ENCODE results near the gene CCL27. TPM values are rescaled to one million over a fixed set of nuclear protein-coding genes. Genes with fewer than 3 reads are reported as not detected.

The CCL27 gene
- total and polyA plus RNA-seq, 4 donors, result 0.66 to 1.0 (median 1.0) TPM; not detected in 1

DNA sequence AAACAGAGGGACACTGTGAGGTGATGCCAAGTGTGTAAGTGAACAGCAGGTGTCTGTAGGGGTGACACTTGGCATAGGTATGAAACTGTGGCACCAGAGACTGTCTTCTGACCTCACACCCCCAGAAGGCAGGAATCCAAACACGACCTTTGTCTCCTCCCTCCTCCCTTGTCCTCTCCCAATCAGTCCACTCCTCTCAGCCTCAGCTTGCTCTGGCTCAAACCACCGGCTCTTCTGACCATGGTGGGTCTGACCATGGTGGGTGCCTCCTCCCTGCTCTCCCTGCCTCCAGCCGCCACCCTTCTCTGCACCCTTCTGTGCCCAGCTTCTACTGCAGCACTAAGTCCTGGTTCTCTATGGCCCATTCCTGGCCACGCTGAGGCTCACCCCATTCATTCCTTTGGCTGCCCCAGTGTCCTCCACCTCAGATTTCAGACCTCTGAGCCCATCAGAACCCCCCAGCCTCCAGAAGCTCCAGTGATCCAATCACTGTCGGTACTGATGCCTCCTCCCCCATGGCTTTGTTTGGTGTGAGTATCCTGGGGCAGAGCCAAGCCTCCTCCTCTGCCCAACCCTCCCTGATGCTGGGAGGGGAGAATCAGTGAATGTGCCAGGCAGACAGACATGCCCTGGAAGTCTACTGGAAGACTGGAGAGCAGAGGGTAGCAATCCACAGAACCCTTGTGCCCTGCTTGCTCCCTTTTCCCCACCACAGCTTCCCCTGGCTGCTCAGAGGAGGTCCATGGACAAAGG is 31.9 kb downstream of the CCL27 start:
- H3K4me3 ChIP-seq (ENCODE audit: low read depth, low read length), result no peak overlapping the region
- peak in 2 of 6 donors; percentile 58 to 59 for DNase-seq (ENCODE audit: low read depth in 4 of 6, low spot score in 6 of 6)
- H3K27ac ChIP-seq (ENCODE audit: low read depth, low read length), result no peak overlapping the region
- 49% methylated on average over 4 of the region's 5 CpGs for WGBS (ENCODE audit: insufficient coverage)
- H3K9me3 ChIP-seq (ENCODE audit: control insufficient read depth, insufficient read depth, low read length), result no peaks in the 10 kb centered on the region
- peaks cover 12% of the 10 kb centered on the region for H3K36me3 ChIP-seq (ENCODE audit: control insufficient read depth, insufficient read depth, low read length)
- H3K4me1 ChIP-seq (ENCODE audit: control insufficient read depth, insufficient read depth, low read length), result peaks cover 18% of the 10 kb centered on the region
- H3K27me3 ChIP-seq (ENCODE audit: control insufficient read depth, insufficient read depth, low read length), result peaks cover 54% of the 10 kb centered on the region

DNA sequence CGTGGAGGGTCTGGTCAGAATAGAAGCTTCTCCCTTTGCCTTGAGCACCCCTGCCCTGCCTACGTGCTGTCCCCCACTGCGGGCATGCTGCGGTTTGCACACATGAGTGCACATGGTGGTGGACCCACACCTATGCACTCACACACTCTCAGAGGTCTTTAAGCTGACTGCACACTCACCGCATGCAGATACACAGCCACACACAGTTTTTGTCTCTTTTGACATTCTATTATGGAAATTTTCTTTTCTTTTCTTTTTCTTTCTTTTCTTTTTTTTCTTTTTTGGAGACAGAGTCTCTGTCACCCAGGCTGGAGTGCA is 33.0 kb downstream of the CCL27 start:
- no peaks in the 10 kb centered on the region for H3K9me3 ChIP-seq (ENCODE audit: control insufficient read depth, insufficient read depth, low read length)
- 27% methylated on average over 4 of the region's 5 CpGs for WGBS (ENCODE audit: insufficient coverage)
- H3K27me3 ChIP-seq (ENCODE audit: control insufficient read depth, insufficient read depth, low read length), result peaks cover 64% of the 10 kb centered on the region
- H3K27ac ChIP-seq (ENCODE audit: low read depth, low read length), result no peak overlapping the region
- DNase-seq (ENCODE audit: low read depth in 4 of 6, low spot score in 6 of 6), result no peak
- H3K4me3 ChIP-seq (ENCODE audit: low read depth, low read length), result no peak overlapping the region
- H3K36me3 ChIP-seq (ENCODE audit: control insufficient read depth, insufficient read depth, low read length), result peaks cover 2% of the 10 kb centered on the region
- peaks cover 21% of the 10 kb centered on the region for H3K4me1 ChIP-seq (ENCODE audit: control insufficient read depth, insufficient read depth, low read length)

DNA sequence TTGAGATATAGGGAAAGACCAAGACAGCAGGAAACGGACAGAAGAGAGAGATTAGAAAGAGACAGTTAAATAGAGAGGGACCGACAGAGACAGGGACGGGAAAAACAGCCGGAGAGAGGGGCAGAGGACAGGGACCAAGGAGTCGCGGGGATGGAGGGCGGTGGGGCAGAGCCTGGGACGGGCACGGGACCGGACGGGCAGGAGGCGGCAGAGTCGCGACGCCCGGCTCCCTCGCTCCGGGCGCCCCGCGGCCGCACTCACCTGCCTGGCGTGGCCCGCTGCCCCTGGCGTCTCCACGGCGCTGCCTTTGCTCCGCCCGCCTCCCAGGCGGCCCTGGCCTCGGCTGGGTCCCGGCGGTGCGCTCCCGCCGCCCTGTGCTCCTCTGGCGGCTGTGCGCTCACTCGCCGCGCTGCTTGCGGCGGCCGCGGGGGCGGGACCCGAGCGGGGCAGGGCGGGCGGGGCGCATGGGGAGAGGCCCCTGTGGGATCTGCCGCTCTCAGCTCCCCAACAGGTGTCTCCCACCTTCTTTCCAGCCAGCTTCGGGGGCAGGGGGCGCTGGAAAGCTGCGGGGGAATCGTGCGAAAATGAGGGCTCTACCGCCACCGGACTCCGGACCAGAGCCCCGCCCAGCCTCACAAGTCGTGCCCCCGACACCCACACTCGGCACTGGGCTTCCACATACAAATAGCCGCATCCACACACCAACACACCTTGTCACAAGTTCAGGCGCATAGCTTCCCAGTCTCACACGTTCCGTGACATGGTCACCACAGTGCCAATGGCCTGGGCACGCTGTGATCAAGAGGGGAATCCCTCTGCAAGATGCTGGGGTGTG is 33.6 kb downstream of the CCL27 start, which contains the start of gene ARID3C:
TSS of gene ARID3C (minus strand) at position 411 of the 835 bp plus-strand sequence. CDS start 1,052 bp downstream, outside the sequence.
- Histone ChIP-seq H3K9me3 (ENCODE audit: control insufficient read depth, insufficient read depth, low read length) (no peaks in the 10 kb centered on the region), H3K4me3 (ENCODE audit: low read depth, low read length) (no peak within 1 kb of the TSS), H3K36me3 (ENCODE audit: control insufficient read depth, insufficient read depth, low read length) (no peaks in the 10 kb centered on the region), H3K27ac (ENCODE audit: low read depth, low read length) (no peak within 1 kb of the TSS), H3K4me1 (ENCODE audit: control insufficient read depth, insufficient read depth, low read length) (peaks cover 27% of the 10 kb centered on the region), H3K27me3 (ENCODE audit: control insufficient read depth, insufficient read depth, low read length) (peaks cover 70% of the 10 kb centered on the region)
- peak in 2 of 6 donors; percentile 6 to 38 for DNase-seq (ENCODE audit: low read depth in 4 of 6, low spot score in 6 of 6)
- WGBS (ENCODE audit: insufficient coverage), result 2% methylated on average over 69 of the region's 69 CpGs

DNA sequence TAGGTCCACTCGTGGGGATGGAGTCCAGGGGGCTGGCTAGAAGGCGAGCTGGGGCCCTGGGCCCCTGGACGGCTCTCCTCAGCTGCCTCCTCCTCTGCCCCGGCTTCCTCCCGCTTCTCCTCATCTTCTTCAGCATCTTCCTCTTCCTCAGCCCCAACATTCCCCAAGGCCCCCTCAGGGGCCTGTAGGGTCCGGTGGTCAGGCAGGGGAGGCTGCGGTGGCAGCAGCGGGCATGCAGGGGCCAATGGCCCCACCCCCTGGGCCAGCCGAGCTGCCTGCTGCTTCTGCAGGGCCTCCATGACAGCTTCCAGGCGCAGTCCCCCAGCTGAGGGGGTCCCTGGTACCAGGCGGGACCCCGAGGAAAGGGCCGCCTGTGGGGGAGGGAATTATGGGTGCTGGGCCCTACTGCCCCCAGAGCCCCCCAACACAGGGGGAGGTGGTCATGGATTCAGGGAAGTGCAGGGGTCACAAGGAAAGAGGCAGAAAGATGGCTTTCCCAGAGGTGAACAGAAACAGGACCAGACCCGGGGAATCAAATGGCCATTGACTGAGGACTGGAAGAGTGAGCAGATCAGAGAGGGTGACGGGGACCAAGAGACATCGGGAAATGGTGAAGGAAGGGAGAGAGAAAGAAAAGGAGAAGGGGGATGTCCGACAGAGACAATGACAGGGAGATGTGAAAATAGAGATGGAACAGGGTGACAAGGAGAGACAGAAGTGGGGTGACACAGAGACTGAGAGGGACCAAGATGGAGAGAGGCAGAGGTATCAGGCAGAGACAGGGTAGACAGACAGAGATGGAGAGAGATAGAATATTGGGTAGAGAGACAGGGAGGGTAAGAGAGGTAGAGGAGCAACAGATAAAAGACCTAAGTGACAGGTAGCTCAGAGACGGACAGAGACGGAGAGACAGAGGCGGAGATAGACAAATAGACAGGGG is 34.5 kb downstream of the CCL27 start:
- no peaks in the 10 kb centered on the region for H3K9me3 ChIP-seq (ENCODE audit: control insufficient read depth, insufficient read depth, low read length)
- no peak for DNase-seq (ENCODE audit: low read depth in 4 of 6, low spot score in 6 of 6)
- H3K4me3 ChIP-seq (ENCODE audit: low read depth, low read length), result no peak overlapping the region
- H3K27me3 ChIP-seq (ENCODE audit: control insufficient read depth, insufficient read depth, low read length), result peaks cover 78% of the 10 kb centered on the region
- no peak overlapping the region for H3K27ac ChIP-seq (ENCODE audit: low read depth, low read length)
- H3K4me1 ChIP-seq (ENCODE audit: control insufficient read depth, insufficient read depth, low read length), result peaks cover 32% of the 10 kb centered on the region
- H3K36me3 ChIP-seq (ENCODE audit: control insufficient read depth, insufficient read depth, low read length), result no peaks in the 10 kb centered on the region
- 58% methylated on average over 15 of the region's 20 CpGs for WGBS (ENCODE audit: insufficient coverage)

DNA sequence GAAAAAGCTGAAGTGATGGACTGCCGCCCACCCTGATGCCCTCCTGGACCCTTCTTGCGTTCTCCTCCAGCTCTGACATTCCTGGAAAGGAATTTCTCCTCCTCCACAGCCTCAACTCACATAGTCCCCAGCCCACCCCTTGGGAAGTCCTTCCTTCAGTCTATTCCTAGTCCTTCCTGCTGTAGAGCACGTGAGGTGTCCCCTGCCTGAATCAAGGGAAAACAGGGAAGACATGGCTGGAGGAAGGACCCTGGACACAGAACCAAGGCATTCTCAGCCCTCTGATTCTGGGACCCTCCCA is 37.3 kb downstream of the CCL27 start:
- WGBS (ENCODE audit: insufficient coverage), result 81% methylated on average over 3 of the region's 3 CpGs
- Histone ChIP-seq H3K27ac (ENCODE audit: low read depth, low read length) (no peak overlapping the region), H3K27me3 (ENCODE audit: control insufficient read depth, insufficient read depth, low read length) (peaks cover 78% of the 10 kb centered on the region)

DNA sequence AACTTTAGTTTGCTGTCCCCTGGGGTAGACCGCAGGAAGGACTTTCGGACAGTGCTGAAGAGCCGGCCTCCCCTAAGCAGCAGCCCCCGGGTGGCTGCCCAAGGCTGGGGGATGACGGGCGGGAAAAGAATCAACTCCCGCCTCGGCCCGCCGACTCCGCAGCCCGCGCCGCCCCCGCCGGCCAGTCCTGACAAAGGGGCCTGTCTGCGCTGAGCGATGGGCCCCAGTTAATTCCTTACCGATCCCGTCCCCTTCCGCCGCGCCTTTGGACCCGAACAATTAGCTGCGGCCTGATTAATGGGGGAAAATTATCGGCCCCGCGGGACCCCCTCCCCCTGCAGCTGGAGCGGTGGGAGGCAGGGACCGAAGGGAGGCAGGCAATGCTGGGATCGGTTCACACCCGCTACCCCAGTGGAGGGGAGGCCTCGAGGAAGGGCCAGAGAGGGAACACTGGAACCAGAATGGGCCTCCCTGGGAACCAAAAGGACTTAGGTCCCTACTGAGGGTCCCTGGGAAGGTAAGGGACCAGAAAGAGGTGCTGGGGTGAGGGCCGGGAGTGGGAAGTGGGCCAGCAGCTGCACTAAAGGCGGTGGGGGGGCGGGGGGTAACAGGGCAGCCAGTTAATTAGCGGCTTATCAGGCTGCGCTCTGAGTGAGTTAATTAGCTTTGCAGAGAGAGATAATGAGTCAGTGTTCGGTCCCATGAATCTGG is 37.8 kb downstream of the CCL27 start:
- DNase-seq (ENCODE audit: low read depth in 4 of 6, low spot score in 6 of 6), result peak in 2 of 6 donors; percentile 45 to 71
- 8% methylated on average over 38 of the region's 39 CpGs for WGBS (ENCODE audit: insufficient coverage)
- Histone ChIP-seq H3K9me3 (ENCODE audit: control insufficient read depth, insufficient read depth, low read length) (no peaks in the 10 kb centered on the region), H3K27me3 (ENCODE audit: control insufficient read depth, insufficient read depth, low read length) (peaks cover 73% of the 10 kb centered on the region), H3K27ac (ENCODE audit: low read depth, low read length) (no peak overlapping the region), H3K36me3 (ENCODE audit: control insufficient read depth, insufficient read depth, low read length) (no peaks in the 10 kb centered on the region), H3K4me1 (ENCODE audit: control insufficient read depth, insufficient read depth, low read length) (peaks cover 23% of the 10 kb centered on the region), H3K4me3 (ENCODE audit: low read depth, low read length) (no peak overlapping the region)

More for the DNA sequence above, 37.3 kb downstream of the CCL27 start:
- Histone ChIP-seq H3K4me3 (ENCODE audit: low read depth, low read length) (no peak overlapping the region), H3K4me1 (ENCODE audit: control insufficient read depth, insufficient read depth, low read length) (peaks cover 23% of the 10 kb centered on the region), H3K9me3 (ENCODE audit: control insufficient read depth, insufficient read depth, low read length) (no peaks in the 10 kb centered on the region), H3K36me3 (ENCODE audit: control insufficient read depth, insufficient read depth, low read length) (no peaks in the 10 kb centered on the region)
- DNase-seq (ENCODE audit: low read depth in 4 of 6, low spot score in 6 of 6), result no peak

DNA sequence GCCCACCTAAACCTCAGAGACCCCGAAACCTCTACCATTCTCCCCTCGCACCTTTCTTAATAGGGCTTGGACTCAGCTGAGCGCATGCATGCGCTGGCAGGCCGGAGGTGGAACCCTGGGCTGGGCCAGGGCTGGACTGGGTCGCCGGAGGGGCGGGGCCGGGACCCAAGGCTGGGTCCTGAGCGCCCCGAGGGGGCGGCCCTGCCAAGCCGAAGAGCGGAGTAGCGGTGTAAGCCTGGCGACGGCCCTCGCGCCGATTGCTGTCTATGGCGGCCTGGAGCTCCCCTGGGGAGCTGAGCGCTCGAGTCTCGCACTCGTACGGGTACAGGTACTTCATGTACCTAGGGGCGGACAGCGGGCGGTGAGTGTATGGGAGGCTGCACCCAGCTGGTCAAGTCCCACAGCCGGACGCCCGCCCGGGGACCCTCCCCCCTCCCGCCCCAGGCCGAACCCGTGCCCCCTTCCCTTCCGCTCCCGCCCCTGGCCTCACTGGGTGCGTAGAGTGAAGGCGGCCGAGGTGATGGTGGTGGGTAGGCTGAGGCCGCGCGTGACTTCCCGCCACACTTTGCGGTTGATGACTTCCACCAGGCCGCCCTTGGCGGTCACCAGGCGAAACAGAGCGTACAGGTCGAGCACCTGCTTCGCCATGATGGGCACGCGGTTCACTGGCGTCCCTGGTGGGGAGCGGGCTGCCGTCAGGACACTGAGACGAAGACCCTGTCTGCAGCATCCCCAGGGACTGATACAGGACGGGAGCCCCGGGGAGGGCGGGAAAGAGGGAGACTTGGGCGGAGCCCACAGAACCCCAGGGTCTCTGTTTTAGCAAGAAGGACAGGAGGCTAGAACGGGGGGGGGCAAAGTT is 38.9 kb downstream of the CCL27 start:
- H3K4me3 ChIP-seq (ENCODE audit: low read depth, low read length), result no peak overlapping the region

DNA sequence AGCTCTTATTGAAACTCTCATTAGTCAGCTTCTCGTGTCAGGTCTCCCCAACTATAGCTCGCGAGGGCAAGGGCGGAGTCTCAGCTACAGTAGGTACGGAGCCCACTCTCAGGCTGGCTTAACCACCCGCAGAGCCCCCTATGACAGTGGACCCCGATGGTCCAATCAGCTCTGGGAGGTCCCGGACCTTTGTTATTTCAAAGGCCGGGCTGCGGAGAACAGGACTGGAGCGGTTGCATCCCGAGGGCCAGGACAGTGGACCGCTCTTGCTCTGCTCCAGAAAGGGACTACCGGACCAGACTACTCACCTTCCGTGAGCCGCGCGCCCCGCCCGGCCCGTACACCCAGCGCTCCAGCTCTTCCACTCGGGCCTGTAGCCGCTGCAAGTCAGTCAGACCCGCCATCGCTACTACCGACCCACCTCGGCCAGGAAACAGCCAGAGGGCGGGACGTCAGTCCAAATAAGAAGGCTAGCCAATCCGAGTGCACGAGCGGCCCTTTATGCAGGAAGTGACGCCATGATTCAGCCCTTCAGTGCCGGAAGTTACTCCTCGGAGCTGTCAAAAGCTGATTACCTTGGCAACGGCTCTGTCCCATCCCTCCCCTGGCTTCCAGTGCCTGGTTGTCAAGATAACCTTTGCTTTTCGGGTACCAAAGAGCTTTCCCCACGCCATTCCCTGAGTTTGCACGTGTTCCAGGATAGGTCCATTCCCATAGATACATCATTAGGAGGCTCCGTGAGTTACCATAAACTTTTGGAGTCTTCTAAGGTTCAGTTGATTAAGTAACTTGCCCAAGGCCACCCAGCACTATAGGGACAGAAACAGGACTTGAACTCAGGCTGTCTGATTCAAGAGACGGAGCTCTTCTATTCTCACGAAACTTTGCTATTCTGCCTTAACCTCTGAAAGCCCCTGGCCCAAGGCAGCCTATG is 42.1 kb downstream of the CCL27 start, which contains the start of gene DCTN3:
TSS of gene DCTN3 (minus strand) at position 435 of the 934 bp plus-strand sequence. CDS start at position 404, 31 bp downstream.
- Histone ChIP-seq H3K9me3 (ENCODE audit: control insufficient read depth, insufficient read depth, low read length) (no peaks in the 10 kb centered on the region), H3K4me1 (ENCODE audit: control insufficient read depth, insufficient read depth, low read length) (peaks cover 18% of the 10 kb centered on the region), H3K4me3 (ENCODE audit: low read depth, low read length) (peak within 1 kb of the TSS; percentile 90), H3K27me3 (ENCODE audit: control insufficient read depth, insufficient read depth, low read length) (peaks cover 34% of the 10 kb centered on the region), H3K27ac (ENCODE audit: low read depth, low read length) (peak within 1 kb of the TSS; percentile 35), H3K36me3 (ENCODE audit: control insufficient read depth, insufficient read depth, low read length) (peaks cover 25% of the 10 kb centered on the region)
- DNase-seq (ENCODE audit: low read depth in 4 of 6, low spot score in 6 of 6), result peak; percentile 88 to 99 (median 92)
- 2% methylated on average over 41 of the region's 43 CpGs for WGBS (ENCODE audit: insufficient coverage)

More for the DNA sequence above, 38.9 kb downstream of the CCL27 start:
- peaks cover 18% of the 10 kb centered on the region for H3K4me1 ChIP-seq (ENCODE audit: control insufficient read depth, insufficient read depth, low read length)
- H3K36me3 ChIP-seq (ENCODE audit: control insufficient read depth, insufficient read depth, low read length), result no peaks in the 10 kb centered on the region
- peaks cover 64% of the 10 kb centered on the region for H3K27me3 ChIP-seq (ENCODE audit: control insufficient read depth, insufficient read depth, low read length)
- no peaks in the 10 kb centered on the region for H3K9me3 ChIP-seq (ENCODE audit: control insufficient read depth, insufficient read depth, low read length)
- H3K27ac ChIP-seq (ENCODE audit: low read depth, low read length), result no peak overlapping the region
- 38% methylated on average over 57 of the region's 63 CpGs for WGBS (ENCODE audit: insufficient coverage)
- DNase-seq (ENCODE audit: low read depth in 4 of 6, low spot score in 6 of 6), result no peak

Data from spinal cord (tissue), 10 donors.